ENCODE results near the gene CDHR1.

The CDHR1 gene

DNA sequence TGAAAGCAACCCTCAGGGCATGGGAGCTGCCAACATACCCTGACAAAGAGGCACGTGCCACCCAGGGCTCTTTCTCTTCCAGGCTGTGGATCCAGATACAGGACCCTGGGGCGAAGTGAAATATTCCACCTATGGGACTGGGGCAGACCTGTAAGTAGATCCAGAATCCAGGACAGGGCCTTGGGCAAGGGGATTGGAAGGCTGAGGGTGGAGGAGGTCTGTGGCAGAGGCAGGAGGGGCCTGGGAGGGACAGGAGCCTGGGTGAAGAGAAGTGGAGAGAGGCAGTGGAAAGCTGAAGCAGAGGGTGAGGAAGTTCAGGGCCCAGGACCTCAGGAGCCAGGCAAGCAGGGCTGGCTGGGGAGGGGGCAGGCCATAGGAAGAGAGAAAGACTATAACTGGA, 17.2 kb downstream of the CDHR1 start:
- Histone ChIP-seq H3K4me3 (replicated peaks; ENCODE audit: low read depth, low read length) (no peak overlapping the region), H3K36me3 (ENCODE audit: control insufficient read depth, insufficient read depth, low read length) (no peaks in the 10 kb centered on the region), H3K27me3 (replicated peaks; ENCODE audit: control insufficient read depth, insufficient read depth, low read length) (peaks cover 3% of the 10 kb centered on the region)
- no peak for TF ChIP-seq CTCF (IDR thresholded peaks at IDR 0.05; ENCODE audit: insufficient read depth, low read length, poor library complexity, severe bottlenecking)
- DNase-seq (ENCODE audit: extremely low read depth, insufficient read length): no peak

GRCh38 chr10:84212014-84212413, 17.7 kb downstream of the CDHR1 start:
- H3K27me3 ChIP-seq (replicated peaks; ENCODE audit: control insufficient read depth, insufficient read depth, low read length): peaks cover 1% of the 10 kb centered on the region
- TF ChIP-seq CTCF (IDR thresholded peaks at IDR 0.05; ENCODE audit: insufficient read depth, low read length, poor library complexity, severe bottlenecking): no peak
- H3K4me3 ChIP-seq (replicated peaks; ENCODE audit: low read depth, low read length): no peak overlapping the region
- H3K36me3 ChIP-seq (ENCODE audit: control insufficient read depth, insufficient read depth, low read length): no peaks in the 10 kb centered on the region
- no peak for DNase-seq (ENCODE audit: extremely low read depth, insufficient read length)

GRCh38 chr10:84213076-84213475, 18.7 kb downstream of the CDHR1 start:
- DNase-seq (ENCODE audit: extremely low read depth, insufficient read length): no peak
- Histone ChIP-seq H3K27me3 (replicated peaks; ENCODE audit: control insufficient read depth, insufficient read depth, low read length) (peaks cover 1% of the 10 kb centered on the region; the same call in 1 of the 2 replicates), H3K36me3 (ENCODE audit: control insufficient read depth, insufficient read depth, low read length) (no peaks in the 10 kb centered on the region), H3K4me3 (replicated peaks; ENCODE audit: low read depth, low read length) (no peak overlapping the region)
- TF ChIP-seq CTCF (IDR thresholded peaks at IDR 0.05; ENCODE audit: insufficient read depth, low read length, poor library complexity, severe bottlenecking): no peak

- H3K4me3 ChIP-seq (replicated peaks; ENCODE audit: low read depth, low read length): peak overlapping the region; percentile 53
- no peak for DNase-seq (ENCODE audit: extremely low read depth, insufficient read length)
- H3K36me3 ChIP-seq (ENCODE audit: control insufficient read depth, insufficient read depth, low read length): no peaks in the 10 kb centered on the region
- TF ChIP-seq CTCF (IDR thresholded peaks at IDR 0.05; ENCODE audit: insufficient read depth, low read length, poor library complexity, severe bottlenecking): peak; percentile 18
- H3K27me3 ChIP-seq (replicated peaks; ENCODE audit: control insufficient read depth, insufficient read depth, low read length): no peaks in the 10 kb centered on the region; the same call in 1 of the 2 replicates
These were observed 19.8 kb downstream of the CDHR1 start for GRCh38 chr10:84214046-84214572.

DNA sequence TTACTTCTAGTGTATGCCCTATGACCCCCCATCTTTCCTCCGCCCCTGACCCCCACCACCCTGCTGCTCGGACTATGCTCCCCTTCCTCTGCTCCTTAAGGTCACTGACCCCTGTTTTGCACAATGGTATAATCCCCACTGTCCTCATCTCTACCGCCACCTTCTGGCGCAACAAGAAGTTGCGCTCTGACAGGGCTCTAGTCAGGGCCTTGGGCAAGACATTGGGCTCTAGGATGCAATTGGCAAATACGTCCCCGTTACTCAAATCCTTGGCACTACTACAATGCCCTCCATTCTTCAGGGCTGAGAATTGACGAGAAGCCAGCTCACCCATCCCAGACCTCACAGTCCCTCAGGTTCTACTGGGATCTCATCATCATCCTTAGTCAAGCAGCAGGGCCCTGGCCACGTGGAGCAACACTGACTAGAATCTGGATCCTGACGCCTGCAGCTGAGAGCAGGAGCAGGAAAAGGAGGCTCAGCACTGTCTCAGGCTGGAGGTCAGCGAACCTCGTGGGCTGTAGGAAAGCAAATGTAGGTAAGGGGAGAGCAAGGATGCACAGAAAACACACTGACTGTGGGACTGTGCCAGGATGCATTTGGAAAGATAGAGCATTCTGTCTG, 20.4 kb downstream of the CDHR1 start:
- Histone ChIP-seq H3K36me3 (ENCODE audit: control insufficient read depth, insufficient read depth, low read length) (no peaks in the 10 kb centered on the region), H3K4me3 (replicated peaks; ENCODE audit: low read depth, low read length) (peak overlapping the region; percentile 53), H3K27me3 (replicated peaks; ENCODE audit: control insufficient read depth, insufficient read depth, low read length) (no peaks in the 10 kb centered on the region; the same call in 1 of the 2 replicates)
- TF ChIP-seq CTCF (IDR thresholded peaks at IDR 0.05; ENCODE audit: insufficient read depth, low read length, poor library complexity, severe bottlenecking): peak; percentile 84
- no peak for DNase-seq (ENCODE audit: extremely low read depth, insufficient read length)

All from GM06990 (cell line).